Measurements from ENCODE around the gene GORASP1. TPM values are rescaled to one million over a fixed set of nuclear protein-coding genes. Genes with fewer than 3 reads are reported as not detected.

GORASP1 gene
- total RNA-seq, 4 donors from 2014 or later: 32.3 to 73.4 (median 47.5) TPM

- Histone ChIP-seq H3K27ac (no peak overlapping the region), H3K9me3 (no peaks in the 10 kb centered on the region), H3K4me1 (peaks cover 5 to 9% of the 10 kb centered on the region in 2 donors), H3K36me3 (no peaks in the 10 kb centered on the region), H3K4me3 (no peak overlapping the region), H3K27me3 (no peaks in the 10 kb centered on the region)
- DNase-seq: no peak
- TF ChIP-seq POLR2A (IDR thresholded peaks at IDR 0.05) (no peak), CTCF (IDR thresholded peaks at IDR 0.05) (no peak)
- intact Hi-C loops (cut with DNase I; ENCODE audit: low total_unique reads): no loop called here
These were observed 51.3 kb downstream of the GORASP1 start for GRCh38 chr3:39056151-39056550.

GRCh38 chr3:39053696-39054095, 53.7 kb downstream of the GORASP1 start:
- H3K4me3 ChIP-seq: no peak overlapping the region
- peaks cover 0 to 9% of the 10 kb centered on the region in 2 donors for H3K4me1 ChIP-seq
- H3K27me3 ChIP-seq: no peaks in the 10 kb centered on the region

GRCh38 chr3:39052583-39052982, 54.8 kb downstream of the GORASP1 start:
- Histone ChIP-seq H3K4me3 (peak overlapping the region; percentile 75 to 90), H3K4me1 (peaks cover 0 to 9% of the 10 kb centered on the region in 2 donors), H3K27me3 (no peaks in the 10 kb centered on the region), H3K9me3 (no peaks in the 10 kb centered on the region), H3K27ac (peak overlapping the region; percentile 88 to 94), H3K36me3 (no peaks in the 10 kb centered on the region)
- intact Hi-C loops (cut with DNase I; ENCODE audit: low total_unique reads): no loop called here
- no peak for TF ChIP-seq POLR2A (IDR thresholded peaks at IDR 0.05)
- TF ChIP-seq CTCF (IDR thresholded peaks at IDR 0.05): no peak
- no peak for DNase-seq

More at GRCh38 chr3:39053696-39054095, 53.7 kb downstream of the GORASP1 start:
- no peaks in the 10 kb centered on the region for H3K36me3 ChIP-seq
- no peak for DNase-seq
- intact Hi-C loops (cut with DNase I; ENCODE audit: low total_unique reads): no loop called here
- TF ChIP-seq POLR2A (IDR thresholded peaks at IDR 0.05): no peak
- H3K27ac ChIP-seq: no peak overlapping the region
- no peaks in the 10 kb centered on the region for H3K9me3 ChIP-seq

GRCh38 chr3:39051649-39052561, 55.5 kb downstream of the GORASP1 start, which contains the start of the genes SCN11A and WDR48:
Gene SCN11A (minus strand): TSS chr3:39051944. CDS start chr3:38950362, 101,582 bp downstream.
Gene WDR48 (plus strand): TSS chr3:39052016. CDS start chr3:39052026, 10 bp downstream.
- no peaks in the 10 kb centered on the region for H3K9me3 ChIP-seq
- DNase-seq: peak; percentile 92 to 97
- TF ChIP-seq POLR2A (IDR thresholded peaks at IDR 0.05): peak; percentile 87 to 89
- no peak for TF ChIP-seq CTCF (IDR thresholded peaks at IDR 0.05)
- no peaks in the 10 kb centered on the region for H3K27me3 ChIP-seq
- peak within 1 kb of the TSS; percentile 75 to 90 for H3K4me3 ChIP-seq
- H3K4me1 ChIP-seq: peaks cover 0 to 9% of the 10 kb centered on the region in 2 donors
- H3K27ac ChIP-seq: peak within 1 kb of the TSS; percentile 88 to 94
- H3K36me3 ChIP-seq: no peaks in the 10 kb centered on the region
- intact Hi-C loops (cut with DNase I; ENCODE audit: low total_unique reads): no loop called here

- TF ChIP-seq POLR2A (IDR thresholded peaks at IDR 0.05): no peak
- TF ChIP-seq CTCF (IDR thresholded peaks at IDR 0.05): no peak
- H3K27me3 ChIP-seq: no peaks in the 10 kb centered on the region
- H3K4me3 ChIP-seq: no peak overlapping the region
- no peak overlapping the region for H3K27ac ChIP-seq
- intact Hi-C loops (cut with DNase I; ENCODE audit: low total_unique reads): no loop called here
- no peak for DNase-seq
- no peaks in the 10 kb centered on the region for H3K36me3 ChIP-seq
- H3K4me1 ChIP-seq: peaks cover 0 to 9% of the 10 kb centered on the region in 2 donors
- H3K9me3 ChIP-seq: no peaks in the 10 kb centered on the region
These were observed 57.4 kb downstream of the GORASP1 start for GRCh38 chr3:39050029-39050428.

Small RNA genes lying within 50 kb of the gene (microRNA-seq; reads per million reads assigned to microRNA genes)
- gene MIR6822 (ENCODE audit: borderline microRNAs expressed, borderline replicate concordance): not detected

Other genes starting within 250 kb of the GORASP1 start
- gene SCN11A, start 55.7 kb downstream of the GORASP1 start, total RNA-seq: 1 to 10 TPM in 1 of 4 donors, under 1 TPM in 1, not detected in 2; 0.12 to 1.8 TPM
- 10 to 100 TPM; 28.4 to 84.4 (median 37.0) TPM for gene WDR48, start 55.6 kb downstream of the GORASP1 start, total RNA-seq
- gene TTC21A, start 53 bp upstream of the GORASP1 start, total RNA-seq: 10 to 100 TPM in 1 of 4 donors, 1 to 10 TPM in 3; 2.8 to 16.3 (median 6.1) TPM
- gene CSRNP1, start 46.0 kb upstream of the GORASP1 start, total RNA-seq: 10 to 100 TPM; 23.6 to 79.7 (median 55.0) TPM
- under 1 TPM in 2 of 4 donors, not detected in 2; 0.06 to 0.07 TPM for gene XIRP1, start 85.0 kb upstream of the GORASP1 start, total RNA-seq
- gene CX3CR1, start 172.4 kb upstream of the GORASP1 start, total RNA-seq: 1 to 10 TPM in 3 of 4 donors, not detected in 1; 1.1 to 7.6 (median 2.1) TPM
- gene CCR8, start 222.1 kb upstream of the GORASP1 start, total RNA-seq: not detected

All from uterus (tissue), 4 donors.